Mucosa of descending colon (tissue), 3 donors: ENCODE results near the gene RBM47. TPM values are rescaled to one million over a fixed set of nuclear protein-coding genes. Genes with fewer than 3 reads are reported as not detected.
"Not testable (repeated sequence)": the region's sequence is repeated elsewhere in the genome, so short reads cannot be mapped to it uniquely, and the experiment has no call there.

Experiments
- ATAC-seq: fragments of 200-7000 bp; cut with Tn5 transposase; one replicate; pipeline ENCODE4 v1.9.1; 2020; ENCODE audit warnings: mild to moderate bottlenecking, moderate library complexity
- DNase-seq, 3 donors: peaks; one replicate each; pipeline ENCODE4 v3.0.0-alpha.2; 2020
- H3K36me3 ChIP-seq: fragments of 200-600 bp; one replicate; pipeline ENCODE4 v1.8.0; 2021; ENCODE audit warnings: low read depth, mild to moderate bottlenecking
- H3K4me1 ChIP-seq: fragments of 200-600 bp; one replicate; pipeline ENCODE4 v1.8.0; 2021; ENCODE audit warnings: low read depth, mild to moderate bottlenecking
- H3K4me3 ChIP-seq: fragments of 200-600 bp; one replicate; pipeline ENCODE4 v1.8.0; 2021; ENCODE audit warnings: mild to moderate bottlenecking
- H3K9me3 ChIP-seq: fragments of 200-600 bp; one replicate; pipeline ENCODE4 v1.8.0; 2021; ENCODE audit warnings: mild to moderate bottlenecking
- intact Hi-C, 2 donors: fragments of 100-400 bp; cut with DNase I in 1 of 2; cut with micrococcal nuclease in 1 of 2; formaldehyde crosslinking; loops; one replicate each; pipeline versions ENCODE4 v1.11.0 to v1.11.1; 2022; cut with DNase I, micrococcal nuclease
- total RNA-seq, 3 donors: library from RNA; stranded (reverse); fragmentation: NEBNext Ultra II Directional in 2 of 3; extraction: Animal tissue kit (Norgen Biotek cat#: 25700) in 2 of 3; gene quantifications; one replicate each; pipeline versions ENCODE4 v1.2.1 to v1.2.4, GENCODE V29; 2021 to 2023
- TF ChIP-seq, protein P1 (sequence below): fragments of 200-600 bp; IDR thresholded peaks from one replicate; pipeline ENCODE4 v1.8.0; 2022; ENCODE audit warnings: antibody characterized with exemption, mild to moderate bottlenecking
- donor health status: DM: no; HTN: no; CAD: no; lungs with moderate emphysema.
- donor health status: DM: no; HTN: no; CAD: no.
- donor health status: DM: no; HTN: yes; CAD: no.

Gene RBM47
- total RNA-seq, 3 donors from 2014 or later = 144 to 309 (median 258) TPM

GRCh38 chr4:40455340-40455902, 174.2 kb downstream of the RBM47 start:
- TF ChIP-seq, protein P1, sequence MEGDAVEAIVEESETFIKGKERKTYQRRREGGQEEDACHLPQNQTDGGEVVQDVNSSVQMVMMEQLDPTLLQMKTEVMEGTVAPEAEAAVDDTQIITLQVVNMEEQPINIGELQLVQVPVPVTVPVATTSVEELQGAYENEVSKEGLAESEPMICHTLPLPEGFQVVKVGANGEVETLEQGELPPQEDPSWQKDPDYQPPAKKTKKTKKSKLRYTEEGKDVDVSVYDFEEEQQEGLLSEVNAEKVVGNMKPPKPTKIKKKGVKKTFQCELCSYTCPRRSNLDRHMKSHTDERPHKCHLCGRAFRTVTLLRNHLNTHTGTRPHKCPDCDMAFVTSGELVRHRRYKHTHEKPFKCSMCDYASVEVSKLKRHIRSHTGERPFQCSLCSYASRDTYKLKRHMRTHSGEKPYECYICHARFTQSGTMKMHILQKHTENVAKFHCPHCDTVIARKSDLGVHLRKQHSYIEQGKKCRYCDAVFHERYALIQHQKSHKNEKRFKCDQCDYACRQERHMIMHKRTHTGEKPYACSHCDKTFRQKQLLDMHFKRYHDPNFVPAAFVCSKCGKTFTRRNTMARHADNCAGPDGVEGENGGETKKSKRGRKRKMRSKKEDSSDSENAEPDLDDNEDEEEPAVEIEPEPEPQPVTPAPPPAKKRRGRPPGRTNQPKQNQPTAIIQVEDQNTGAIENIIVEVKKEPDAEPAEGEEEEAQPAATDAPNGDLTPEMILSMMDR = no peak
- H3K4me3 ChIP-seq = no peak overlapping the region
- peaks cover 36% of the 10 kb centered on the region for H3K4me1 ChIP-seq
- DNase-seq (no peak), ATAC-seq (no peak)
- no peaks in the 10 kb centered on the region for H3K36me3 ChIP-seq
- no peaks in the 10 kb centered on the region for H3K9me3 ChIP-seq
- intact Hi-C loops = no loop called here

- TF ChIP-seq, protein P1 = no peak
- no peaks in the 10 kb centered on the region for H3K9me3 ChIP-seq
- H3K4me3 ChIP-seq = no peak overlapping the region
- intact Hi-C loops = no loop called here
- ATAC-seq = no peak
- H3K4me1 ChIP-seq = peaks cover 36% of the 10 kb centered on the region
- no peaks in the 10 kb centered on the region for H3K36me3 ChIP-seq
- DNase-seq = no peak
These were observed 174.8 kb downstream of the RBM47 start for GRCh38 chr4:40454816-40455215.

GRCh38 chr4:40453912-40454311, 175.8 kb downstream of the RBM47 start:
- DNase-seq = no peak
- H3K4me1 ChIP-seq = peaks cover 39% of the 10 kb centered on the region
- no peak for ATAC-seq
- TF ChIP-seq, protein P1 = no peak
- H3K9me3 ChIP-seq = no peaks in the 10 kb centered on the region
- H3K4me3 ChIP-seq = no peak overlapping the region
- intact Hi-C loops = no loop called here
- no peaks in the 10 kb centered on the region for H3K36me3 ChIP-seq

DNA sequence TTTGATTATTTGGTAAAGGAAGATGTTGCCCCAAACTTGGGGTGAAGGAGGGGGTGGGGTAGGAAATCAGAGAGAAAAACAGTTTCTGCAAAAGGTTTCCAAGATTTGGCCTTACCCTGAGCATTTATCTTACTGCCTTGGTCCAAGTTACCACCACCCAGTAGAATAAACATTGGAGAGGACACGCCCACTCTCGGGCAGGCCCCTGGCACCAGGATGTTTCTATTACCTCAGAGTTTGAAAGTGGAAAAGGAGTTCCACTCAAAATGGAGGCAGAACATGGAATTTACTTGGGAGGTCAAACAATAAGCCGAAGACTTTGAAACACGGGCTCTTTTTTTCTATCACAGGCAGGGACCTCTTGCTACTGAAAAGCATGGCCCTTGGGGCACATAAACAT, 180.8 kb downstream of the RBM47 start:
- ATAC-seq (peak; percentile 90), DNase-seq (peak; percentile 71 to 86 (median 78))
- intact Hi-C loops = no loop called here
- Histone ChIP-seq H3K4me1 (peaks cover 40% of the 10 kb centered on the region), H3K36me3 (peaks cover 3% of the 10 kb centered on the region), H3K9me3 (no peaks in the 10 kb centered on the region), H3K4me3 (no peak overlapping the region)
- TF ChIP-seq, protein P1 = no peak

DNA sequence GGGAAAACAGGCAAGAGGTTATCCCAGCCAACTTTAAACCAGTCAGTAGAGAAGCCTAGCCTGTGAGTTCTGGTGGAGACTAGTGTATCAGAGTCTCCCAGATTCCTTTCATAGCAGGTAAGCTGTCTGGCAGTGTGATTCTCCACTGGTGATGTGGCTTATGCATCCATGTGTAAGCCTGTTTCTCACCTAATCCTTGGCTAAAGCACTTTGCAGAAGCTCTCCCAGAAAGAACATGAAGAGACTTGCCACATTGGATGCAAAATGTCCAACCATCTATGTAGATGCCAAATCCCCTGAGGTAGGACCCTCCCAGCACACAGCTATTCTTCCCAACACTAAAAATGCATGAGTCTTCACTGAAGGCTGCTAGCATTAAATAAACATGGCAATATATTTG, 182.8 kb downstream of the RBM47 start:
- peaks cover 3% of the 10 kb centered on the region for H3K36me3 ChIP-seq
- intact Hi-C loops = no loop called here
- peaks cover 52% of the 10 kb centered on the region for H3K4me1 ChIP-seq
- H3K9me3 ChIP-seq = no peaks in the 10 kb centered on the region
- H3K4me3 ChIP-seq = no peak overlapping the region
- ATAC-seq (no peak), DNase-seq (no peak)
- TF ChIP-seq, protein P1 = no peak

DNA sequence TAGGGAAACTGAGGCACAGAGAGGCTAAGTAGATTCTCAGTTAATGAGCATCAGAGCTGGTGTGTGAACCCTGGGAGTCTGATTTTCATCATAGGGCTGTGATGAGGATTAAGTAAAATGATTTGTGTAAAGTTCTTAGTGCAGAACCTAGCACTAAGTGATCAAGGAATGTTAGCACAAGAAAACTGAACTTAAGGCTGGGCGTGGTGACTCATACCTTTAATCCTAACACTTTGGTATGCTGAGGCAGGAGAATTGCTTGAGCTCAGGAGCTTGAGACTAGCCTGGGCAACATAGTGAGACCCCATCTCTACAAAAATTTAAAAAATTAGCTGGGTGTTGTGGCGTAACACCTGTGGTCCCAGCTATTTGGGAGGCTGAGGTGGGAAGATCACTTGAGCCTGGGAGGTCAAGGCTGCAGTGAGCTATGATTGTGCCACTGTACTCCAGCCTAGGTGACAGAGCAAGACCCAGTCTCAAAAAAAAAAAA, 183.4 kb downstream of the RBM47 start:
- ATAC-seq, DNase-seq, H3K9me3 ChIP-seq, intact Hi-C loops, H3K36me3 ChIP-seq, H3K4me3 ChIP-seq: not testable (repeated sequence)
- peaks cover 54% of the 10 kb centered on the region for H3K4me1 ChIP-seq
